WTC11 (cell line): ENCODE measurements around the gene MRPL23. TPM values are rescaled to one million over a fixed set of nuclear protein-coding genes. Genes with fewer than 3 reads are reported as not detected.

Source experiments
- ATAC-seq: fragments of 200-7000 bp; cut with Tn5 transposase; 2 replicates; pipeline ENCODE4 v1.10.0; 2021; ENCODE audit warnings: mild to moderate bottlenecking, moderate library complexity
- CTCF ChIA-PET: fragments of 300-600 bp; sonication (Branson Sonifier 250); formaldehyde crosslinking; loops from one replicate; lab custom pipeline; 2021; ENCODE audit warnings: antibody characterized with exemption; lab: Charles Lee
- POLR2A ChIA-PET: fragments of 350-600 bp; sonication (Branson Sonifier 250); formaldehyde crosslinking; loops from one replicate; lab custom pipeline; 2021; ENCODE audit warnings: antibody characterized with exemption; lab: Charles Lee
- DNase-seq: peaks from one replicate; pipeline ENCODE4 v3.0.0; 2021; ENCODE audit warnings: low spot score
- H3K27ac Mint-ChIP-seq: 2 replicates; pipeline ENCODE4 v1.8.0; 2021; ENCODE audit warnings: mixed read lengths
- H3K27me3 Mint-ChIP-seq: 2 replicates; pipeline ENCODE4 v1.8.0; 2021; ENCODE audit warnings: low read depth, mild to moderate bottlenecking, moderate library complexity, mixed read lengths
- H3K36me3 Mint-ChIP-seq: 2 replicates; pipeline ENCODE4 v1.8.0; 2021; ENCODE audit warnings: mixed read lengths
- H3K4me1 Mint-ChIP-seq: 2 replicates; pipeline ENCODE4 v1.8.0; 2022; ENCODE audit warnings: mixed read lengths
- H3K4me3 Mint-ChIP-seq: 2 replicates; pipeline ENCODE4 v1.8.0; 2021; ENCODE audit warnings: mild to moderate bottlenecking, moderate library complexity, mixed read lengths
- H3K9me3 Mint-ChIP-seq: 2 replicates; pipeline ENCODE4 v1.8.0; 2021; ENCODE audit warnings: mixed read lengths
- FOXP1 ChIP-seq: sonication (generic); formaldehyde crosslinking; IDR thresholded peaks from 2 replicates; pipeline ENCODE4 v1.8.0; 2022; ENCODE audit warnings: missing genetic modification reagents, mild to moderate bottlenecking, moderate library complexity, borderline replicate concordance
- IRF2 ChIP-seq: sonication (generic); formaldehyde crosslinking; IDR thresholded peaks from 2 replicates; pipeline ENCODE4 v1.8.0; 2022; ENCODE audit warnings: low read depth, missing genetic modification reagents, borderline replicate concordance
- JAZF1 ChIP-seq: fragments of 250-450 bp; sonication (Bioruptor Pico); IDR thresholded peaks from 2 replicates; pipeline ENCODE4 v1.9.0; 2021; ENCODE audit warnings: moderate library complexity, mild to moderate bottlenecking, inconsistent platforms
- NR3C1 ChIP-seq: sonication (generic); formaldehyde crosslinking; conservative IDR thresholded peaks from 2 replicates; pipeline ENCODE4 v1.8.1; 2023; ENCODE audit warnings: low read depth, mild to moderate bottlenecking, missing genetic modification reagents
- TEAD1 ChIP-seq: sonication (generic); formaldehyde crosslinking; IDR thresholded peaks from 2 replicates; pipeline ENCODE4 v1.8.0; 2022; ENCODE audit warnings: mild to moderate bottlenecking, missing genetic modification reagents
- TP53 ChIP-seq: sonication (generic); formaldehyde crosslinking; IDR thresholded peaks from 2 replicates; pipeline ENCODE4 v1.8.1; 2023; ENCODE audit warnings: mild to moderate bottlenecking, missing genetic modification reagents
- ZNF425 ChIP-seq: fragments of 250-450 bp; sonication (Bioruptor Pico); conservative IDR thresholded peaks from 2 replicates; pipeline ENCODE4 v1.9.0; 2021; ENCODE audit warnings: mild to moderate bottlenecking
- ZNF532 ChIP-seq: fragments of 250-450 bp; sonication (Bioruptor Pico); IDR thresholded peaks from 2 replicates; pipeline ENCODE4 v1.9.0; 2021; ENCODE audit warnings: mild to moderate bottlenecking, borderline replicate concordance
- total RNA-seq: library from RNA; stranded (reverse); gene quantifications from 3 replicates; pipeline ENCODE4 v1.2.3, GENCODE V29; 2021
- TF ChIP-seq, protein P1 (sequence below): sonication (generic); formaldehyde crosslinking; IDR thresholded peaks from 2 replicates; pipeline ENCODE4 v1.8.1; 2022; ENCODE audit warnings: mild to moderate bottlenecking, moderate library complexity, missing genetic modification reagents

MRPL23 gene
- total RNA-seq, 1 experiment from 2014 or later = 73.0 TPM

GRCh38 chr11:1958367-1958766 lies 11.2 kb downstream of the MRPL23 start:
- Mint-ChIP-seq H3K4me1 (no peaks in the 10 kb centered on the region), H3K27ac (no peak overlapping the region), H3K4me3 (no peak overlapping the region), H3K9me3 (no peaks in the 10 kb centered on the region)
- POLR2A ChIA-PET = no interaction called here
- no peak for ATAC-seq
- no peak for DNase-seq
- TF ChIP-seq ZNF532 (CRISPR knock-in tag) = no peak
- TF ChIP-seq JAZF1 = no peak
- no peak for TF ChIP-seq IRF2 (CRISPR knock-in tag)
- TF ChIP-seq, protein P1, sequence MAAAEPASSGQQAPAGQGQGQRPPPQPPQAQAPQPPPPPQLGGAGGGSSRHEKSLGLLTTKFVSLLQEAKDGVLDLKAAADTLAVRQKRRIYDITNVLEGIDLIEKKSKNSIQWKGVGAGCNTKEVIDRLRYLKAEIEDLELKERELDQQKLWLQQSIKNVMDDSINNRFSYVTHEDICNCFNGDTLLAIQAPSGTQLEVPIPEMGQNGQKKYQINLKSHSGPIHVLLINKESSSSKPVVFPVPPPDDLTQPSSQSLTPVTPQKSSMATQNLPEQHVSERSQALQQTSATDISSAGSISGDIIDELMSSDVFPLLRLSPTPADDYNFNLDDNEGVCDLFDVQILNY (CRISPR knock-in tag) = no peak
- TF ChIP-seq ZNF425 (CRISPR knock-in tag) = no peak
- TF ChIP-seq, all 79 proteins: peak for 0
- CTCF ChIA-PET = interaction anchor here (0.9 to 7.9 kb wide), 2 partner anchors 193 to 198 kb away, joined by 3 to 41 read pairs; no protein-coding TSS in a partner anchor
- Mint-ChIP-seq H3K36me3 (no peaks in the 10 kb centered on the region), H3K27me3 (no peaks in the 10 kb centered on the region)

- TF ChIP-seq, protein P1 (CRISPR knock-in tag) = no peak
- Mint-ChIP-seq H3K36me3 (no peaks in the 10 kb centered on the region), H3K9me3 (no peaks in the 10 kb centered on the region), H3K27ac (no peak overlapping the region), H3K27me3 (no peaks in the 10 kb centered on the region), H3K4me3 (no peak overlapping the region), H3K4me1 (no peaks in the 10 kb centered on the region)
- POLR2A ChIA-PET = no interaction called here
- CTCF ChIA-PET = interaction anchor here (1.1 to 7.9 kb wide), 3 partner anchors 10 to 191 kb away, joined by 3 to 41 read pairs (median 4); no protein-coding TSS in a partner anchor
- ATAC-seq = no peak
- no peak for DNase-seq
Observed at GRCh38 chr11:1959786-1960185, 12.7 kb downstream of the MRPL23 start.

DNA sequence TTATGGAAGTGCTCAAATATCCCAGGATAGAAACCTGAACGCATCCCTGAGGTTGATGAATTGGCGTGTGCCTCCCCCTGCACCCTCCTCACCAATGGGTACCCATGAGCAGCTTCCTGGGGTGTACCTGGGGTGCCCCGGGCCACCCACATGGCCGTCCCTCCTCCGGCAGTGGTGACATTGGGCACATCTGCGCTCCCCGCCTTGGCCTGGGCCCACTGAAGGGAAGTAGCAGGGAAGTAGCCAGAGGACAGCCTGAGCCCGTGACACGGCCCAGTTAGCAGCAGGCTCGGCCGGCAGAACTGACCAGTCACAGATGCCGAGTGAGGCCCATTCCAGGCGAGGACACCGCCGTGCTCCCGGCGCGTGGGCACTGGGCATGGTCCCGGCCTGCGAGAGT lies 16.7 kb downstream of the MRPL23 start:
- TF ChIP-seq FOXP1 (CRISPR knock-in tag) (no peak), TP53 (CRISPR knock-in tag) (no peak), NR3C1 (no peak)
- H3K9me3 Mint-ChIP-seq = no peaks in the 10 kb centered on the region
- no peaks in the 10 kb centered on the region for H3K27me3 Mint-ChIP-seq
- H3K4me1 Mint-ChIP-seq = no peaks in the 10 kb centered on the region
- no peak overlapping the region for H3K27ac Mint-ChIP-seq
- ChIA-PET CTCF (interaction anchor here (0.8 to 7.9 kb wide), 5 partner anchors 46 to 187 kb away, joined by 3 to 41 read pairs (median 4); no protein-coding TSS in a partner anchor), POLR2A (no interaction called here)
- no peak overlapping the region for H3K4me3 Mint-ChIP-seq
- H3K36me3 Mint-ChIP-seq = no peaks in the 10 kb centered on the region
- no peak for ATAC-seq
- DNase-seq = no peak

- no peaks in the 10 kb centered on the region for H3K9me3 Mint-ChIP-seq
- no peak overlapping the region for H3K4me3 Mint-ChIP-seq
- H3K36me3 Mint-ChIP-seq = no peaks in the 10 kb centered on the region
- no peaks in the 10 kb centered on the region for H3K4me1 Mint-ChIP-seq
- ChIA-PET POLR2A (no interaction called here), CTCF (interaction anchor here (0.8 to 7.9 kb wide), 7 partner anchors 35 to 312 kb away, joined by 3 to 41 read pairs (median 4); no protein-coding TSS in a partner anchor)
- ATAC-seq (peak; percentile 38; the same call in 1 of the 2 replicates), DNase-seq (no peak)
- no peak for TF ChIP-seq TEAD1
- no peaks in the 10 kb centered on the region for H3K27me3 Mint-ChIP-seq
- H3K27ac Mint-ChIP-seq = no peak overlapping the region
Observed at GRCh38 chr11:1964348-1964747, 17.2 kb downstream of the MRPL23 start.
